Activated CD8-positive, alpha-beta memory T cell treated with anti-CD3 and anti-CD28 coated beads, Interleukin-2, amount 50 U/mL, for 4 hours (primary cell): ENCODE data around the gene UBP1.
A peak's percentile ranks its signal among the peaks of the same experiment; 100 is the strongest.
"Not testable (repeated sequence)": the region's sequence is repeated elsewhere in the genome, so short reads cannot be mapped to it uniquely, and the experiment has no call there.

Experiments used
- DNase-seq: peaks from one replicate; pipeline ENCODE4 v3.0.0-alpha.2; 2020

The UBP1 gene

DNA sequence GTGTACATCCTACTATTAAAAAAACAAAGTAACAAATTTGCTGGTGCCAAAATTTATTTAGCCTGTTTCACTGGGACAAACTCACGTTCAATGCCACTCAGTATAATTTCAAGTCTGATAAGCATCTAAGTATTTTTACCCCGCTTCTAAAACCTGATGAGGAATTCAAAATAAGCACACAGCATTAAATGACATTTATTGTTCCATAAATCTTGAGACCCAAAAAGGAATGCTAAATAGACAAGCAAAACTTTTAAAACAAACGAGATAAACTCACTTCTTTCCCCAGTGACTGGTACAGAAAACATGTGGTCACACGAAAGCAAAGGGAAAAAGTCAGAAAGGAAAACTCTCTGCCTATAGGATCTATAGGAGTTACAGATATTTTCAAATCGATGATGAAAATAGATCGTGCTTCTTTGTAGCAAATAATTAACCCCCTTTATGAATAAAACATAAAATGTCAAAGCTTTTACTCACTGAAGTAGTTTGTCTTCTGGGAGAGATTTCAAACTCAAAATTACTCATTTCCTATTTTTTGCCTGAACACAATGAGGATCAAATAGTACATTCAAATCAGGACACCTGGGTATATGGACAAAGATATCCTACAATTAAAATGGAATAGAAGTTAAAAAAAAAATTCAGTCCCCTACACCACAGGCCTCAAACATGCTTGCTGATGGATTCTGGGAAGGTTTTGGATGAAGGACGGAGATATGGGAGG, 51.7 kb downstream of the UBP1 start:
- DNase-seq, result no peak

DNA sequence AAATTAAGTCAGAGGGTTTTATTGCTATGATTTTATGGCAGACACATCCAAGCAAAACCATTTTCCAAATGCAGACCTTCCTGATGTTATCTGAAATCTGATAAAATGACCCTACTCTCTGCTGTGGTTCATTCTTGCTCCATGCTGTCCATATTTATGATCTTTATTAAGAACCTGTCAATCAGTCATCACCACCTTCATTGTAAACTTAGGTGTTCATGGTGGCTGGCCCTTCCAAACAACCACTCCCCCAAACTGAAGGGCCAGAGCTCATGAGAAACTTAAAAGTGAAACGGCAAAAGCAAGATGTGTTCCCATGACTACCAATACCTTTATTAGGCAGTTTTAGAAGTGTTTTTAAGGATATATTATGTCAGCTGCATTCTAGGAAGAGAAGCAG, 53.6 kb downstream of the UBP1 start:
- no peak for DNase-seq

DNA sequence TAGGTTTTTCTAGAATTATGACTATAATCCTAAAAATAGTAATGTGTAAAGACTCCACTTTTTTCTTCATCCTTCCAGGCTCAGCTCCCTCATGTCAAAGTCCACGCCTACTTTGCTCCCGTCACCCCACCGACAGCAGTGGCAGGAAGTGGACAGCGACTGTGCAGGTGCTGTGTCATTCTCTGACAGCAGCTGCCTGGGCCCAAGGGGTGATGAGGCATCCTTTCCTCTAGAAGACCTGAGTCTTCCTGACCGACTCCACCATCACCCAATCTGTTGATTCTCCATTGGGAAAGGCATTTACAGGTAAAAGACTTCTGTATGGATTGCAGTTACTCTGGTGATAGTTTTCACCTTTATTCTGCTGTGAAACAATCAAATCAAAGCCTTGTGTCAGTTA, 54.8 kb downstream of the UBP1 start:
- DNase-seq, result peak; percentile 29

GRCh38 chr3:33383951-33384350, 56.3 kb downstream of the UBP1 start:
- no peak for DNase-seq

GRCh38 chr3:33380653-33381052, 59.6 kb downstream of the UBP1 start:
- no peak for DNase-seq

DNA sequence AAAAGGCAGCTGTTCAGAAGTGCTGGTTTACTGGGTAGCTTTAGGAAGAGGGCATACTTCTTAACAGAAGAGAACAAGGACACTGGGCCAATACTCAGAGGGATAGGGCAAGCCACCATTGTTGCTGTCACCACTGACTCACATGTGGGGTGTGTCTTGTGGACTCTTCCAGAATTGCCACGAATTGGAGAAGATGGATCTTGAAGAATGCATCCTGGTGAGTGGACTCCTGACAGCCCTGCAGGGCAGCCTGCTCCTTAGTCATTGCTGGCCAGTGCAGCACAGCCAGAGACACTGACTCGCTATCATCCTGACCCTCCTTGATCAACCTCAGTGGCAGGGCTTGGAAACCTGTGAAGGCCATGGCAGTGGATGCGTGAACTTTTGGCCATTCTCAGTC, 62.3 kb downstream of the UBP1 start:
- no peak for DNase-seq

DNA sequence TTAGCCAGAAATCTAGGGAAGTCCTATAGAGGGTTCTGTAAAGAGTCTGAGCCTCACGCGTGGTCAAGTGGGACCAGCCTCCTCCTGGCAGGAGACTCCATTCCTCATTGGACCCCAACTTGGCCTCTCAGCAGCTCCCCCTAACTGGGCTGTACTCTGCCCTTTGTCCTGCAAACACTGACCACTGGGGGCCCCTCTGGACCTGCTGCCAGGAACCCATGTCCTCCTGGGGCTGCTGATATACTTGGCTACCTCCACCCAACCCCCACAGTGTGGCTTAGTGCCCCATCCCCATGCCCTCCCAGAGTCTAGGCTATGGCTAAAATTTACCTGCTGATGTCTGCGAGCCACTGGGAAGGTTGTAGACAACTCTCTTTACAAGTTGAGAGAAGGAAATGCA, 62.7 kb downstream of the UBP1 start:
- DNase-seq, result no peak

DNA sequence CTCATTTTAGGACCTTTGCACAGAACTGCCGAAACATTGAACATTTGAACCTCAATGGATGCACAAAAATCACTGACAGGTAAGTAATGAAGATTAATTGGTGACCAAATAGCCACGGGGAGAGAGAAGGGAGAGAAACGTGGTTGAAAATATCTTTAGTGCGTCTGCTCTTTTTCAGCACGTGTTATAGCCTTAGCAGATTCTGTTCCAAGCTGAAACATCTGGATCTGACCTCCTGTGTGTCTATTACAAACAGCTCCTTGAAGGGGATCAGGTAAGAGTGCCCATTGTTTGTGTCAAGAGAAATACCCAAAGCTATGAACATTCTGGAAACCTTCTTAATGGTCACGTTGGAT, 67.1 kb downstream of the UBP1 start:
- DNase-seq, result no peak

GRCh38 chr3:33372218-33373081, 67.8 kb downstream of the UBP1 start:
- DNase-seq, result peak; percentile 39

DNA sequence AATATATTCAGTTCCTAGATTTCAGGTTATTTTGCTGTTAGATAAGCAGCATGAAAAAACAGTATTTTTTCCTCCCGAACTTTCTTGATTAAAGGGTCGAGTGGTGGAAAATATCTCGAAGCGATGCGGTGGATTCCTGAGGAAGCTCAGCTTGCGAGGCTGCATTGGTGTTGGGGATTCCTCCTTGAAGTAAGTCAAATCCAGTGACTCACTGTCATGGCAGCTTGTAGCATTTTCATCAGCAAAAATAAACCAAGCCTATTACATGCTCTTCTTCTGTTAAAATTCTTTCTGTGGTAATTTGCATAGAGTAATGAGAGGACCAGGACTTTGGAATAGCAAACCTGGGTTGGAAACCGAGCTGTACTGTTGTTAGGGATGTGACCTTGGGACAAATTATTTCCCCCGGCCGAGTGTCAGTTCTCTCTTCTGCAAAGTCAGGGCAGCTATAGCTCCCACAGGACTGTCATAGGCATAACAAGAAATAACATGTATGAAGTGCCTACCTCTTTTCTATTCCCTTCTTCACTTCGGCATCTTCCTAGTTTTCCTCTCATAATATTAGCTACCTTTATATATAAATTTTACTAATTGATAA, 75.6 kb downstream of the UBP1 start:
- DNase-seq, result no peak

GRCh38 chr3:33364060-33364459, 76.1 kb downstream of the UBP1 start:
- DNase-seq, result no peak

- no peak for DNase-seq
Measured at GRCh38 chr3:33363113-33363800, 76.9 kb downstream of the UBP1 start.

DNA sequence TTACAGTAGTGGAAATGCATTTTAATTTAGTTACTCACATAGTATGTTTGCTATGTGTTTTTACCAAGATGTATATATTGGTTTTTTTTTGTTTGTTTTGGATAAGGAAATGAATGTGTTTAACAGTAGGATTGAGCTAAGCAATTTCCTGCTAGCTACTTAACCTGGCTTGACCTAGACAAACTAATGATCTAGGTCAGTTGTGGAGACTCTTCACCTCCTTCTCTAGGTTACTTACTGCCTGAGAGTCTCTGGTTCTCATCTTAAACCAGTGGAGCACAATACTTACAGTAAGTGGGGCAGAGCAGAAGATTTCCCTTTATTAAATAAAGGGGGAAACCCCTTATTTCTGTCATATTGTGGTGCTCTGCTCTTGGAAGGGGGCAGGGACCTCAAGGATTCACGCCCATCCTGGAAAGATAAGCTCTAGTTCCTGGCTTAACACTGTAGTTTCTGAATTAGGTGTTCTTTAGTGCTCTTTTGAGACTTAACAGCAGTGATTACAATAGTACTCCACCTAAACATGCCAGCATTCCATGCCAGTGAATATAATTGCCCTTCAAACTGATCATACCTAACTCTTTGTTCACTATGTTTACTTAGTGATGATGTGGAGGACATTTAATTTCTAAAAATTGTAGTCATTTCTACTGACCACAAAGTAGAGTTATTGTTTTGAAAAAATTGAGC, 79.9 kb downstream of the UBP1 start:
- DNase-seq, result no peak

DNA sequence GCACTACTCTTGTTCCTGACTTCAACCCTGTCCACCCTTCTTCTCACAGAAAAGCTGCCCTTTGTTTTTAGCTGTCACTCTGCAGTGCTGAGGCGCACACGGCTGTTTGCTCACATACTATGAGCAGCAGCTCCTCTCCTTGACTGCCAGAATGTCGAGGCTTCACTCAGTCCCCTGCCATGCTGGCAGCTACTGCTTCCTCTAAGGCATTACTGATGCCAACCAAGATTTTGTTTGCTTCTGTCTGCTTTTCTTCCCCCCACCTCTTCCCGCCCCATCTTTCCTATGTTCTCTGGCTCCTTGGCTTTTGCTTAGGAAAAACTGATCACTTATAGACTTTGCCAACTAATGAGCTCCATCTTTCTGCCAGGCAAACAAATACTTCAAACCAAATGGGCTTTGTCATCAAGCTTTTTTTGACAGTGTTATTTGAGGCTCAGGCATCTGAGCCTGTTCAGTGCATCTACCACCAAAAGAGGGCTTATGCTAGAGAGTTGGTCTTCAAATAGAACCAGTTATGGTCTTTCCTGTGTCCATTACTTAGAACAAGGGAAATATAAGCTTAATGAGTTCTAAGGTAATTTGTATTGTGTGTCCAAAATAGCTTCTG, 81.9 kb downstream of the UBP1 start:
- no peak for DNase-seq

DNA sequence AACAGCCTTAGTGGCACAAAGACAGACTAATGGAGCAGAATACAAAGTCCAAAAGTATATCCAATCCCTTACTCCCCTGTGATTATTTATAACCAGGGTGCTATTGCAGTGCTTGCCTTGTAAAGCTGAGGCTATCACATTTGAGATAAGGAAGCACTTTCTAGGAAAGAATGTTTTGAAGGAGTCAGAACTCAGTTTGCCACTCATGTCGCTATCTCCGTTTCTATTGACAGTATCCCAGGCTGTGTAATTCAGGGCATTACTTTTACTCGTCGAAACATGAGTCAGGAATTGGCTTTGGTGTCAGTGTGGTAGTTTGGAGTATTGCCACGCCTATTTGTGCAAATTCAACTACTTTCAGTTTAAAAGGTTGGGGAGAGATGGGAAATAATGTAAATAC, 84.6 kb downstream of the UBP1 start:
- DNase-seq, result no peak

DNA sequence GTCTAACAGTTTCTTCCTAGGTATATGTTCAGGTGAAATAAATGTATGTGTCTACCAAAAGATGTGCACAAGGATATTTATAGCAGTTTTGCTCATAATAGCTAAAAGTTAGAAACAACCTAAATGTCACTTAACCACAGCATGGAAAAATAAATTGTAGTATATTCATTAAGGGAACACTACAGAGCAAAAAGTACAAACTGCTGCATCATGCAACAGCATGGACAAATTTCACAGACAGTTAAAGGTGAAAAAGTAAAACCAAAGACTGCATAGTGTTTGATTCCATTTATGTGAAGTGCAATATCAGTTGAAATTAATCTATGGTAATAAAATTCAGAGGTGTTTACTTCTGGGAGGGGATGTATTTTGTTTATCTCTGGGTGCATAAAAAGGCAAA, 100.4 kb downstream of the UBP1 start:
- no peak for DNase-seq

DNA sequence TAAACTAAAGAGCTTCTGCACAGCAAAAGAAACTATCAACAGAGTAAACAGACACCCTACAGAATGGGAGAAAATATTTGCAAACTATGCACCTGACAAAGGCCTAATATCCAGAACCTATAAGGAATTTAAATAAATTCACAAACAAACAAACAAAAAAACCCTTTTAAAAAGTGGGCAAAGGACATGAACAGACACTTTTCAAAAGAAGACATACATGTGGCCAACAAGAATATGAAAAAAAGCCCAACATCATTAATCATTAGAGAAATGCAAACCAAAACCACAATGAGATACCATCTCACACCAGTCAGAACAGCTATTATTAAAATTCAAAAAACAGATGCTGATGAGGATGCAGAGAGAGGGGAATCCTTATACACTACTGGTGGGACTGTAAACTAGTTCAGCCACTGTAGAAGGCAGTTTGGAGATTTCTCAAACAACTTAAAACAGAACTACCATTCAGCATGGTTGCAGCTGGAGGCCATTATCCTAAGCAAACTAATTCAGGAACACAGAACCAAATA, 101.2 kb downstream of the UBP1 start:
- DNase-seq, result not testable (repeated sequence)
